DMS 273 (cell line): ENCODE results near the gene HHAT.

ENCODE experiments used
- DNase-seq: peaks from one replicate; lab custom pipeline; 2025; ENCODE audit not compliant: unreplicated experiment; lab: John Stamatoyannopoulos, UW

Gene HHAT

GRCh38 chr1:210313046-210313595 lies 15.6 kb upstream of the HHAT start:
- no peak for DNase-seq

DNA sequence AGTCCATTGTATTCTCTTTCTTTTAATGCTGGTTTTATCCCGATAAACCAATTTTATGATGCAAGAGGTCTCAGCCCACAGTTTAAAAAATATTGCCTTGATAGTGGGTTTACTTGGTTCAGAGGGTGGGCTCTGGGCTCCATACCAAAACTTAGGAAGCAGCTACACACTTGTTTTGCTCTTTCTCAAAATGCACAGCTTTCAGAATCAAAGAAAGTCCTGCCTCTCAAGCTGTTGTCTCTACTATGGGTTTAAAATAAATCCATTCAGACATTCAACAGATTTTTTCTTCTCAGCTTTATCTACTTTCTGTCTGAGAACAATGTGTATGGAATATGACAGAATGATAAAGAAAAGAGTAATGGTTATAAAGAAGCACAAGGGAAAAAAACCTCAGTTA lies 14.8 kb upstream of the HHAT start:
- no peak for DNase-seq

GRCh38 chr1:210315529-210315928 lies 13.2 kb upstream of the HHAT start:
- no peak for DNase-seq

GRCh38 chr1:210321131-210321530 lies 7.6 kb upstream of the HHAT start:
- no peak for DNase-seq

- DNase-seq, result no peak
Measured at GRCh38 chr1:210321552-210321951, 7.2 kb upstream of the HHAT start.

GRCh38 chr1:210323957-210324356 lies 4.7 kb upstream of the HHAT start:
- no peak for DNase-seq

DNA sequence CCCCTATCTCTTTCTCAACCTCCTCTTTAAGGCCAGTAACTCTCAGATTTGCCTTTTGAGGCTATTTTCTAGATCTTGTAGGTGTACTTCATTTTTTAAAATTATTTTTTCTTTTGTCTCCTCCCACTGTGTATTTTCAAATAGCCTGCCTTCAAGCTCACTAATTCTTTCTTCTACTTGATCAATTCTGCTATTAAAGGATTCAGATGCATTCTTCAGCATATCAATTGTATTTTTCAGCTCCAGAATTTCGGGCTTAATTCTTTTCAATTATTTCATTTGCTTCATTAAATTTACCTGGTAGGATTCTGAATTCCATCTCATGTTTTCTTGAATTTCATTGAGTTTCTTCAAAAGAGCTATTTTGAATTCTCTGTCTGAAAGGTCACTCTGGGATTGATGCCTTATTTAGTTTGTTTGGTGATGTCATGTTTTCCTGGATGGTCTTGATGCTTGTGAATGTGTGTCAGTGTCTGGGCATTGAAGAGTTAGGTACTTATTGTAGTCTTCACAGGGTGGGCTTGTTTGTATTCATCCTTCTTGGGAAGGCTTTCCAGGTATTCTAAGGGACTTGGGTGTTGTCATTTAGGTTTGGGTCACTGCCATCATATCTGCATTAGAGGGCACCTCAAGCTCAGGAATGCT lies 3.6 kb upstream of the HHAT start:
- DNase-seq, result no peak

GRCh38 chr1:210328032-210328745 lies 513 bp upstream of the HHAT start:
- DNase-seq, result peak; percentile 41

GRCh38 chr1:210330279-210330866 lies 1.7 kb downstream of the HHAT start:
- peak; percentile 48 for DNase-seq

DNA sequence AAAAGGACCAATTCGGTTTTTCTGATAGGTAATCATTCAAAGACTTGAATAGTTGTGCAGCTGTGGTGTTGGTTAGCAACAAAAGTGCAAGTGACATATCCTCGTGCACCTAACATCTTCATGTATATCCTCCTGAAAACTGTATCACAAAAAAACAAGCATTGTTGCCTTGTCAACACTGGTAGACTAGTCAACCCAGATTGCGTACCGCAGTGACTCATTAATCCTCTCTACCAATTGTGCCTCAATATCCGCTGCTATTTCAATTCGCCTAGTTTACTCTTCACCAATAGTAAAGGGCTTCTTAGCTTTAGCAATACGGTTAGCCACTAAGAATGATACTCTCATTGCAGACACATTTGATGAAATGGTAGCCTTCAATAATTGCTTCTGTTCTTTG lies 3.5 kb downstream of the HHAT start:
- no peak for DNase-seq

DNA sequence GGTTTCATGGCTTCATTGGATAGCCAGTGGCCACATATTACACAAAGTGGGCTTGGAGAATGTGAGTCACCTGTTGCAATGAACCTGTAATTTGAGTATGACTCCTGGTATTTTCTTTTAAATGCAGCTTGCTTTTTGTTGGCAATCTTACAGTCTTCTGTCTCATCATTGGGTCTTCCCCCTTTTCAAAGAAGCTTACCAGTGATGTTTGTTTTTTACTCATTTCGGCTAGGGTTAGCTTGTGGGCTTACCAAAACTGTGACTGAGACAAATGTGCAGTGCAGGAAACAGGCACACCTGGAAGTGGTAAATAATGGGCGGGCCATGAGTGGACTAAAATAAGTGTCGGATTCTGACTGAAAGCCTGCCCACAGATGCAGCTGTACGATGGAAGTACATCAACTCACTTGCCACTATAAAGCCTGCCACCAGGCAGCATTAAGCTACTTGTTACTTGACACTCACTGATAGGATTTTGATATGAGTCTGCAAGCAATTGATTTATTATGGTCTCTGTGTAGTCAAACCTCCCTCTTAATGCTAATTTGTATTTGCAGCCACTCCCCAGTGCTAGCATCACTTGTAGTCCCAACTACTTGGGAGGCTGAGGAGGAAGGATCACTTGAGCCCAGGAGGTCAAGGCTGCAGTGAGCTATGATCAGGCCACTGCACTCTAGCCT lies 4.2 kb downstream of the HHAT start:
- no peak for DNase-seq

- DNase-seq, result no peak
Measured at GRCh38 chr1:210335001-210335400, 6.3 kb downstream of the HHAT start.

DNA sequence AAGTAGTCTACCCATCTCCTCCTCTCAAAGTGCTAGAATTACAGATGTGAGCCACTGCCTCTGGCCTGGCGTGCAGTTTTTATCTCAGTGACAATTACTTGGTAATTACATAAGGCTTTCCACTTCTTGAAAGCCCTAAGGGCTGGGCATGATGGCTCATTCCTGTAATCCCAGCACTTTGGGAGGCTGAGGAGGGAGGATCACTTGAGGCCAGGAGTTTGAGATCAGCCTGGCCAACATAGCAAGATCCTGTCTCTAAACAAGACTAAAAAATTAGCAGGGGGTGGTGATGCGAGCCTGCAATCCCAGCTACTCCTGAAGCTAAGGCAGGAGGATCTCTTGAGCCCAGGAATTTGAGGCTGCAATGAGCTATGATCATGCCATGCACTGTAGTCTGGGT lies 7.7 kb downstream of the HHAT start:
- no peak for DNase-seq

DNA sequence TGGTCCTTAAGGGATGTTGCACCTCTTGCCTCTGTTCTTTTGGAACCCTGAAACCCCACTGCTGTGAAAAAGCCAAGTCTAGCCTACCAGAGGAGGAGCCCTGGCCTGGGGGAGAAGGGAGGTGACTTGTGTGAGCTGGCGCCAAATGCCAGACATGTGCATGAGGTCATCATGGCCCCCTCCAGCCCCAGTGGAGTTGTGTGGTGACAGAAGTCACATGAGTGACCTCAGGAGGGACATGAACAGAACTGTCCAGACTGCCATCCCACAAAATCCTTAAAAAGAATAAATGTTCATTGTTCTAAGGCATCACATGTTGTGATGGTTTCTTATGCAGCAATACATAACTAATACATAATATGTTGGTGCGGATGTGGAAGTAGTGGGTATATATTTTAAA lies 10.8 kb downstream of the HHAT start:
- no peak for DNase-seq

- no peak for DNase-seq
Measured at GRCh38 chr1:210340311-210340710, 11.6 kb downstream of the HHAT start.

DNA sequence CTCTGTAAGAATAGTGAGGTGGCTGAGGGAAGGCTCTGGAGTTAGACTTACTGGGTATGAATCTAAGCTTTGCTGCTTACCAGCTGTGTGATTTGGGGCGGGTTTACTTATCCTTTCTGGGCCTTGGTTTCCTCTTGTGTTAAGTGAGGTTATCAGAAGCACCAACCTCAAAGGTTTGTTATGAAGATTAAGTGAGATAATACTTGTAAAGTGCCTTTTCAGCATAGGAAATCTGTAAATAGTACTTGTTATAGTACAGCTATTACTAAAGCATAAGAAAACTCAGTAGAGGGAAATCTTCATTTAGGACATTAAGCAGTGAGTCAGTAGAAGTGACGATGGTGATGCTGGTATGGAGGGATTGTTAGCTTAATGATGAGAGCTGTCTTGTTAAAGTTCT lies 12.1 kb downstream of the HHAT start:
- no peak for DNase-seq

GRCh38 chr1:210342986-210343780 lies 14.5 kb downstream of the HHAT start:
- DNase-seq, result no peak

- no peak for DNase-seq
Measured at GRCh38 chr1:210344706-210345105, 16.0 kb downstream of the HHAT start.

GRCh38 chr1:210347112-210347511 lies 18.4 kb downstream of the HHAT start:
- DNase-seq, result no peak

DNA sequence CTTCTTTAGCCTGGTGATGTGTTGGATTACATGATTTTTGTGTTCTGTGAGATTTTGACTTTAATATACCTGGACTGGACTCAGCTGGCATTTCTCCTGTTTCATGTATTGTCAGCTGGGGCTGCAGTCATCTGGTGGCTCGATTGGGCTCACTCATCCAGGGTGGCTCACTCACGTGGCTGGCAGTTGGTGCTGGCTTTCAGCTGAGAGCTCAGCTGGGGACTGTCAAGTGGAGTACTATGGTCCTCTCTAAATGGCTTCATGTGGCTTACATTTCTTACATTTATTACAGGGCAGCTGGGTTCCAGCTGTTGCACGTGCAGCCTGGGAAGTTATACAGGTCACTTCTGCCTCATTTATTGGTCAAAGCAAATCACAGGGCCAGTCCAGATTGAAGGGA lies 22.8 kb downstream of the HHAT start:
- DNase-seq, result no peak

- DNase-seq, result no peak
Measured at GRCh38 chr1:210352575-210352974, 23.9 kb downstream of the HHAT start.
